ENCODE measurements around the gene CYTL1.

The CYTL1 gene

DNA sequence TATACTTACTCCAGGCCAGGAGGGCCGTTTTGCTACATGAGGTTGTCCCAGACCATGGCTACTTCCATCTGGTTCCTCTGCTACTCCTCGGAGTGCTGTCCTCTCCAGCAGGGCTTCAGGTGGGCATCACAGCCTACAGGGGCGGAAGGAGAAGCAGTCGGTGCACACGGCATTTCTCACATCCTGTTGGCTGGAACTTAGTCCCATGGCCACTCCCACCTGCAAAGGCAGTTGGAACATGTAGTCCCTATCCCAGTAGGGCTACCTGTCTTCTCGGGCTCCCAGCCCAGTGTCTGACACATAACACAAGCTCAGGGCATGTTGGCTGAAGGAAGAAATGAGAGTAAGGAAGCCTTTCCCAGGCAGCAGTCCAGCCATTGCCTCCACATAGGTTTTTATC lies 24.3 kb upstream of the CYTL1 start:
- DNase-seq (ENCODE audit: low spot score) = no peak
- in situ Hi-C loops (cut with MboI; ENCODE audit: low pct_unique_long_range_greater_than_20kb, low sequenced_read_pairs, unreplicated experiment) = no loop called here
- no peak for TF ChIP-seq CTCF (IDR thresholded peaks at IDR 0.05; ENCODE audit: extremely low read depth, insufficient read depth, missing control alignments)

DNA sequence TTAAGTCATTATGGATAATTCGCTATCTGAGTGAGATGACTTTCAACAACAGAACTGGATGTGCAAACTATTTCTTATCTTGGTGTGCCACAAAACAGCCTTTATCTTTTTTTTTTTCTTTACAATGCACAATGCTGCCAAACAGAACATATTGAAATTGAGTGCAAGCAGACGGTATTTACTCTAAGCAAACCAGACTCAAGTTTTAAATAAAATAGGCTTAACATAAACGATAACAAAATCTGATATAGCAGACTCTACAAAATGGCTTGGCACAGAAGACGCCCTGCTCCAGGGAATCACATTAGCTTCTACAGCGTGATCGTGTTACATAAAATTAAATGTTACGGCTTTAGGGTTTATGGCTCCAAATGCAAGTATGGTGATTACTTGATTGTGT lies 22.4 kb upstream of the CYTL1 start:
- no peak for TF ChIP-seq CTCF (IDR thresholded peaks at IDR 0.05; ENCODE audit: extremely low read depth, insufficient read depth, missing control alignments)
- in situ Hi-C loops (cut with MboI; ENCODE audit: low pct_unique_long_range_greater_than_20kb, low sequenced_read_pairs, unreplicated experiment) = no loop called here
- no peak for DNase-seq (ENCODE audit: low spot score)

GRCh38 chr4:5040856-5041620 lies 21.8 kb upstream of the CYTL1 start:
- in situ Hi-C loops (cut with MboI; ENCODE audit: low pct_unique_long_range_greater_than_20kb, low sequenced_read_pairs, unreplicated experiment) = no loop called here
- no peak for TF ChIP-seq CTCF (IDR thresholded peaks at IDR 0.05; ENCODE audit: extremely low read depth, insufficient read depth, missing control alignments)
- no peak for DNase-seq (ENCODE audit: low spot score)

- no peak for TF ChIP-seq CTCF (IDR thresholded peaks at IDR 0.05; ENCODE audit: extremely low read depth, insufficient read depth, missing control alignments)
- in situ Hi-C loops (cut with MboI; ENCODE audit: low pct_unique_long_range_greater_than_20kb, low sequenced_read_pairs, unreplicated experiment) = no loop called here
- no peak for DNase-seq (ENCODE audit: low spot score)
Measured at GRCh38 chr4:5039800-5040199, 20.5 kb upstream of the CYTL1 start.

DNA sequence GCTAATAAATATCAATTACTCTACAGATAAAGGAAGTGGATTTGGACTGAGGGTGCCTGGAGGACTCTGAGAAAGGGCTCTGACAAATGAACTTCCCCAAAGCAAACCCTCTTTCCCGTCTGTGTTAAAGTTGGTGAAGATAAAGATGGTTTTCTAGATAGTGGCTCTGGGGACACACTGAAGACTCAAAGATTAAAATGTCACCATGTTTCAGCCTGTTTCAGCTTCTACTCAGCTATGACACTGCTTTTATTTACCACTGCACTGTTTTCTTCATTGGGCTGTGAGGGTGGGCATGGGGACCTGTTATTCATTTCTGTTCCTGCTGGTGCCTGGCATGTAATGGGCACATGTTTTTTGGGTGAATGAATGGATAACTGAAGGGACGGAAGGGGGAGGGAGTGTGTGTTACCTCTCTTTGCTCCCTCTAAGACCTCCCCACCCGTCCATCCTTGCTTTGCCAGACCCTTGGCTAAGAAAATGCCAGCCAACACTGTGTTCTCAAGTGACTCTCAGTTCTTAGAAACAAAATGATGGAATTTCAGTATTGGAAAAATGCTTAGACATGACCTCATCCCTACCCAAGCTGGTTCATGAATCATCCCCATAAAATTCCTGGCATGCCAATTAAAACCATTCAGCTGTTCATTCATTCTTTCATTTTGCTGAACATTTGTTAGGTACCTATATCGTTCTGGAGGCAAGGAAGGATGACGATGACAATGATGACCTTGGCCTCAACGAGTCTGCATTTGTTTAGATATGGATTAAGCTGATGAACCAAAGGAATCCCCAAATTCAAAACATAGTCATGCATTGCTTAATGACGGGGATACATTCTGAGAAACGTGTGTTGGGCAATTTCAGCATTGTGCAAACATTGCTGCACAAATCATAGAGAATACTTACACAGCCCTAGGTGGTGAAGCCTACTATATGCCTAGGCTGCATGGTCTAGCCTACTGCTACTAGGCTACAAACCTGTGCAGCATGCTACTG lies 18.6 kb upstream of the CYTL1 start:
- no peak for TF ChIP-seq CTCF (IDR thresholded peaks at IDR 0.05; ENCODE audit: extremely low read depth, insufficient read depth, missing control alignments)
- no peak for DNase-seq (ENCODE audit: low spot score)
- in situ Hi-C loops (cut with MboI; ENCODE audit: low pct_unique_long_range_greater_than_20kb, low sequenced_read_pairs, unreplicated experiment) = no loop called here

- in situ Hi-C loops (cut with MboI; ENCODE audit: low pct_unique_long_range_greater_than_20kb, low sequenced_read_pairs, unreplicated experiment) = no loop called here
- DNase-seq (ENCODE audit: low spot score) = no peak
- no peak for TF ChIP-seq CTCF (IDR thresholded peaks at IDR 0.05; ENCODE audit: extremely low read depth, insufficient read depth, missing control alignments)
Measured at GRCh38 chr4:5036239-5036638, 17.0 kb upstream of the CYTL1 start.
